Activated T-helper 1 cell treated with anti-CD3 and anti-CD28 coated beads, Interleukin-12 subunit alpha, Interleukin-12 subunit beta, Interleukin-2, Interleukin-4 antibody, amounts not matched to agents 30 ng/mL and 10 ng/mL and 1 ng/mL, durations not matched to agents 14 hours and 24 hours and 36 hours (primary cell): ENCODE results near the gene MYO5B. TPM values are rescaled to one million over a fixed set of nuclear protein-coding genes. Genes with fewer than 3 reads are reported as not detected.

Source experiments
- DNase-seq: peaks from one replicate; pipeline ENCODE4 v3.0.0; 2021; ENCODE audit warnings: low spot score
- H3K27ac Mint-ChIP-seq: one replicate; pipeline ENCODE4 v1.8.0; 2021; ENCODE audit warnings: mild to moderate bottlenecking, mixed read lengths
- H3K27me3 Mint-ChIP-seq: one replicate; pipeline ENCODE4 v1.8.0; 2022; ENCODE audit warnings: mild to moderate bottlenecking, moderate library complexity, mixed read lengths; ENCODE audit not compliant: insufficient read depth
- H3K36me3 Mint-ChIP-seq: one replicate; pipeline ENCODE4 v1.8.0; 2021; ENCODE audit warnings: low read depth, mixed read lengths
- H3K4me1 Mint-ChIP-seq: one replicate; pipeline ENCODE4 v1.8.0; 2021; ENCODE audit warnings: low read depth, mixed read lengths
- H3K4me3 Mint-ChIP-seq: one replicate; pipeline ENCODE4 v1.8.0; 2021; ENCODE audit warnings: mild to moderate bottlenecking, moderate library complexity, mixed read lengths
- H3K9me3 Mint-ChIP-seq: one replicate; pipeline ENCODE4 v1.8.0; 2021; ENCODE audit warnings: mixed read lengths
- intact Hi-C: fragments of 100-400 bp; cut with micrococcal nuclease; formaldehyde crosslinking; loops from one replicate; pipeline ENCODE4 v1.15.1; 2024
- total RNA-seq: library from RNA; stranded (reverse); gene quantifications from 2 replicates; pipeline ENCODE4 v1.2.3, GENCODE V29; 2022

The MYO5B gene
- total RNA-seq, 1 donor from 2014 or later, result not detected

DNA sequence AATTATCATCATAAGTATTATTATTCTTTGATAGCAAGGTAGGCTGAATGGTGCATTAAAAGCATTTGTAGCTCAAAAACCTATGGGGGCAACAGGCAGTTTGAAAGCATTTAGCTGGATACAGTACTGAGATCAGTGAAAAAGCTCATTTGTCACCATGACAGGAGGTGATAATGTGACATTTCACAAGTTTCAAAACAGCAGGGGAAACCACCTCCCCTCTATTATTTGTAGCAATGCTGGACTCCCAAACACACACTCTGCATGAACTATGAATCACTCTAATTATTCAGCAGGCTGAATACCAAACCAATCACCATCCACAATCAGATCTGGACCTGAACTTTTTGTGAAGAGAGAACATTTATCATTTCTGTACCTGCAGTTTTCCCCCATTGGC is 63.4 kb downstream of the MYO5B start:
- intact Hi-C loops, result no loop called here
- Mint-ChIP-seq H3K27ac (no peak overlapping the region), H3K4me3 (no peak overlapping the region), H3K36me3 (no peaks in the 10 kb centered on the region), H3K4me1 (no peaks in the 10 kb centered on the region), H3K27me3 (peaks cover 6% of the 10 kb centered on the region), H3K9me3 (no peaks in the 10 kb centered on the region)
- DNase-seq, result no peak

DNA sequence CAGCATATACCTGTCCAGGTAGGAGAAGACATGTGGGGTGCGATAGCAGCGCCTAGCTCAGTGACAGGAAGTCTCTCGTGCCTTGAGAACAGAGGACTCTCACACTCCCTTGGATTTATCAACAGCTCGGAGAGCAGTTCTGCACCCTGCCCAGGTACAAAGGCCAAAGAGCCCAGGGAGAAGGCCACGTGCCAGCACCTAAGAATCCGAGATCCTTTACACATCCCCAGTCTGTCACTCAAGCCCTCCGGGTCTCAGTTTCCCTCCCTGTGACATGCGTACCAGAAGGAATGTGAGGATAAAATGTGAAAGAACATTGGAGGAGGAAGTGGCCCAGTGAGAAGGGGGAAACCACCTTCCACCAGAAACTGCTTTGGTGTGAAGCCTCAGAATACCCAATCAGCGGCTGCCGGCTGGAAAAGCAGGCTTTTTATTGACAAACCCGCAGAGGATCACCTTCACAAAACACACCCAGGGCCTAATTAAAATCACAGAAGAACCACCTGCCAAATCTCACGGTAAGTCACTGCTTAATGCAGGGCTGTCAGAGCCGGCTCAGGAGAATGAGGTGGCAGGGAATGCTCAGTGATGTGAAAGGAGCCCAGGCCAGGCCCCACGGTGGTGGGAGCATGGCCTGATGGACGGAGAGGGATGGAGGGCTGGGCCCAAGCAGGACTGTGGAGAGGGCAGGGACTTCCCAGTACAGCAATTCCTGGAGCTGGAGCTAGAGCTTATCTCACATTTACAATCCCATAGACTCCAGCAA is 66.3 kb downstream of the MYO5B start:
- no peak overlapping the region for H3K27ac Mint-ChIP-seq
- no peaks in the 10 kb centered on the region for H3K9me3 Mint-ChIP-seq
- intact Hi-C loops, result no loop called here
- H3K36me3 Mint-ChIP-seq, result no peaks in the 10 kb centered on the region
- no peak overlapping the region for H3K4me3 Mint-ChIP-seq
- H3K4me1 Mint-ChIP-seq, result no peaks in the 10 kb centered on the region
- H3K27me3 Mint-ChIP-seq, result peaks cover 14% of the 10 kb centered on the region
- no peak for DNase-seq

DNA sequence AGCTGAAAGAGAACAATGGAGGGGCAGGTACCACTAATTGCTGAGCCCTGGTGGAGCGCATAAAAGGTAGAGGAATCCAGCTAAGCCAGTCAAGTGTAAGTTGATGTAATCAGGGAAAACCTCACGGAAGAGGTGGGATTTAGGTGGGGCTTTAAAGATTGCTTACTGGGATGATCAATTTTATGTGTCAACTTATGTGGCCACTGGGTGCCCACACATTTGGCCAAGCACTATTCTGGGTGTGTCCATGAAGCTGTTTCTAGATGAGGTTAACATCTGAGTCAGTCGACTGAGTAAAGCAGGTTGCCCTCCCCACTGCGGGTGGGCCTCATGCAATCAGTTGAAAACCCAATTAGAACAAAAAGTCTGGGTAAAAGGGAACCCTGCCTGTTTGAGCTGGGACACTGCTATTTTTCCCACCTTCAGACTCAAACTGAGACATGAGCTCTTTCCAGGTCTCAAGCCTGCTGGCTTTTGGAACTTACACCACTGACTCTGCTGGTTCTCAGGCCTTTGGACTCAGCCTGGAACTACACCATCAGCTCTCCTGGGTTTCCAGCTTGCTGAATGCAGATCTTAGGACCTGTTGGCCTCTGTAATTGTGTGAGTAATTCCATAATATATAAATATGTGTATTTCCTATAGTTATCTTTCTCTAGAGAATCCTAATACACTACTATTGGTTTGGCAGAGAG is 67.3 kb downstream of the MYO5B start:
- no peak overlapping the region for H3K4me3 Mint-ChIP-seq
- H3K27me3 Mint-ChIP-seq, result peaks cover 14% of the 10 kb centered on the region
- H3K27ac Mint-ChIP-seq, result no peak overlapping the region
- DNase-seq, result no peak
- H3K36me3 Mint-ChIP-seq, result no peaks in the 10 kb centered on the region
- intact Hi-C loops, result no loop called here
- H3K9me3 Mint-ChIP-seq, result no peaks in the 10 kb centered on the region
- H3K4me1 Mint-ChIP-seq, result no peaks in the 10 kb centered on the region

DNA sequence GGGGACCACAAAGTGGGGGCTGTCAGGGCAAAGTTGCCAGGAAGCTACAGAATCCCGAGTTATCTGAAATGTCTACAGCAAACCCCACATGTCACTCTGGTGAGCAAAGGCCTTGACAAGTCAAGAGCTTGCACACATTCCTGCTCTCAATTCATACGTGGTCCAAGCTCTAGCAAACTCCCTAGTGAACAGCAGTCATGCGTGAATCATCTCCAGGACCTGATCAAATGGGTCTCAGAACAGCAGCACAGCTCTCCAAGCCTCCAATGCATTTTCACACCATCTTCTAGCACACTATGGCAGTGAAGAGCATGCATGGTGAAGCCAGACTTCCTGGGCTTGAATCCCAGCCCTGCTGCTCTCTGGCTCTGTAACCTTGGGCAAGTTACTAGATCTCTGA is 68.5 kb downstream of the MYO5B start:
- Mint-ChIP-seq H3K4me1 (no peaks in the 10 kb centered on the region), H3K4me3 (no peak overlapping the region), H3K27ac (no peak overlapping the region), H3K9me3 (no peaks in the 10 kb centered on the region), H3K36me3 (no peaks in the 10 kb centered on the region), H3K27me3 (peaks cover 11% of the 10 kb centered on the region)
- no peak for DNase-seq
- intact Hi-C loops, result no loop called here

DNA sequence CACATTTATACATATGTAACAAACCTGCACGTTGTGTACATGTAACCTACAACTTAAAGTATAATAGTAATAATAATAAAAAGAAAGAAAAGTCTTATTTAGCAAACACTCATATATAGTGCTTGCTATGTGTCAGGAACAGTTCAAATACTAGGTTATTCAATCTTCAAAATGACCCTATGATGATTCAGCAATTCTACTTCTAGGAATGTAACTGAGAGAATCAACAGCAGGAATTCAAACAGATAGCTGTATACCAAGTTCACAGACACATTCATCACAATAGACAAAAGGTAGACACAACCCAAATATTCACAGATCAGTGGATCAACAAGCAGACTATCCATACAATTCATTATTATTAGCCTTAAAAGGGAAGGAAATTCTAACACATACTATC is 69.5 kb downstream of the MYO5B start:
- Mint-ChIP-seq H3K4me3 (no peak overlapping the region), H3K9me3 (no peaks in the 10 kb centered on the region), H3K4me1 (no peaks in the 10 kb centered on the region), H3K27me3 (peaks cover 12% of the 10 kb centered on the region), H3K36me3 (no peaks in the 10 kb centered on the region), H3K27ac (no peak overlapping the region)
- no peak for DNase-seq
- intact Hi-C loops, result no loop called here

DNA sequence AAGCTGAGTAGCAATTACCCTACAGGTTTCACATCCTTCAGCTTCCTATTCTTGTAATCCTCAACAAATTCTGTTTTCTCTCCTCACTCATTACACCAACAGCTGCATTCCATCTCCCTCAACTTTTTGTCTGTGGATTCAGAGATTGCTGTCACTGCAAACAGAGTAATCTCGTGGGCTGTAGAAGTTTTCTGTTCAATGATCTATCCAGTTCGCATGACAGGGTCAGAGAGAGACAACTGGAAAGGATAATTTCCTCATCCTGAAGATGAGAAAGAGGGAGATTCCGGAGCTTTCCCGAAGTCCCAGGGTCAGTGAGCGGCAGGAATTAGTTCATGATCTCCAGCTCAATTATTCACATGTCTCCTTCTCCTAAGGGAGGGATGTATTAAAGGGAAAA is 75.7 kb downstream of the MYO5B start:
- no peak for DNase-seq
- no peaks in the 10 kb centered on the region for H3K36me3 Mint-ChIP-seq
- no peak overlapping the region for H3K4me3 Mint-ChIP-seq
- H3K9me3 Mint-ChIP-seq, result no peaks in the 10 kb centered on the region
- H3K27me3 Mint-ChIP-seq, result peaks cover 19% of the 10 kb centered on the region
- no peaks in the 10 kb centered on the region for H3K4me1 Mint-ChIP-seq
- intact Hi-C loops, result no loop called here
- no peak overlapping the region for H3K27ac Mint-ChIP-seq

DNA sequence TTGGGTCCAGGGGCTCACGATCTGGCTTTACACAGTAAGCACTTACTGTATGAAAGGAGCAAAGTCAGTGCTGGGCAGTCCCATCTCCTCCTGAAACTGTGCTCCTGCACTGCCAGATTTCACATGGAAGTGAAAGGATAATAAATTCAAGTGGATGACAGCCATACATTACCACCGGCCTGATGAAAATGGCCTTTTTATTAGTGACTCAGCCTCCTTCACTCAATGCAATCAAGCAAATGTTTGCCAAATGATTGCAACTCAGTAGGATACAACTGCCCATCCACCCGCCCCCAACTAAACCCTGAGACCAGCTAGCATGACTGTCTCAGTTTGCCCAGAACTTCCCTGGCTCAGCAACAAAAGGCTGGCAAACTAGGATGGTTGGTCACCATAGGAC is 77.1 kb downstream of the MYO5B start:
- no peak overlapping the region for H3K4me3 Mint-ChIP-seq
- H3K27ac Mint-ChIP-seq, result no peak overlapping the region
- H3K9me3 Mint-ChIP-seq, result no peaks in the 10 kb centered on the region
- DNase-seq, result no peak
- H3K36me3 Mint-ChIP-seq, result no peaks in the 10 kb centered on the region
- intact Hi-C loops, result no loop called here
- H3K4me1 Mint-ChIP-seq, result no peaks in the 10 kb centered on the region
- H3K27me3 Mint-ChIP-seq, result peaks cover 21% of the 10 kb centered on the region

DNA sequence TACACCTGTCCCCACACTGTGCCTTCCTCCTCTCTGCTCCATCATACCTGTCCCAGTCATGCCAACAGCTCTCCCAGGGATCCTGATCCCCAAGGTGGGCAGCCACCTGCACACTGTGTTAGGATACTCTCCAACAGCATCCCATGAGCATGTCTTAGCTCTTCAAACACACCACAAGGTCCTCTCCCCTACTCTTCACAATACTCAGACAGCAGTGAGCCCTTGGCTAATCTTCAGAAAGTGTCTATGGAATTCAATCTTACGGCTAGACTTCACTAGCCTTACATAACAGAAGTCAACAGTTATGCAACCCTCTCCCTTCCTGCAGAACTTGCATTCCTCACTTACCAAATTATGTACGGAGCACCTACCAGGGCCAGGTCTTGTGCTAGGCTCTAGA is 79.9 kb downstream of the MYO5B start:
- no peak for DNase-seq
- intact Hi-C loops, result no loop called here
- Mint-ChIP-seq H3K9me3 (no peaks in the 10 kb centered on the region), H3K27me3 (peaks cover 22% of the 10 kb centered on the region), H3K4me3 (no peak overlapping the region), H3K27ac (no peak overlapping the region), H3K36me3 (no peaks in the 10 kb centered on the region), H3K4me1 (no peaks in the 10 kb centered on the region)

DNA sequence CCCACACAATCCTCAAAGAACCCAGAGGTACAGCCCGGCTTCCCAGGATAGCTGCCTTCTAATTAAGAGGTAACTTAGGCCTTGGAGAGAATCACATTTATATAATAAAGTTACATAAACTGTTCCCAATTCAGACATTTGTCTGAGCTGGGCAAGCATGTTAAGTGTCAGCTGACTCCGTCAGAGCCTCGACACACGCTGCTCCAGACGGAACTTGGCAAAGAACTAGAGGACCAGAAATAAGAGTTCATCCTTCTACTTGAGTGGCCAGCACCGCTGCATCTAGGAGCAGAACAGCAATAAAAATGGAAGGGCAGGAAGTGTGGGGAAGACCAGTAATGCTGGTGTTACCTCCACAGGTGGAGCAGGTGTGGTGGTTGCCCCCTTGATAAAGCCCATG is 80.5 kb downstream of the MYO5B start:
- Mint-ChIP-seq H3K4me3 (no peak overlapping the region), H3K27ac (no peak overlapping the region), H3K4me1 (no peaks in the 10 kb centered on the region), H3K36me3 (no peaks in the 10 kb centered on the region), H3K9me3 (no peaks in the 10 kb centered on the region), H3K27me3 (peaks cover 22% of the 10 kb centered on the region)
- DNase-seq, result no peak
- intact Hi-C loops, result no loop called here

DNA sequence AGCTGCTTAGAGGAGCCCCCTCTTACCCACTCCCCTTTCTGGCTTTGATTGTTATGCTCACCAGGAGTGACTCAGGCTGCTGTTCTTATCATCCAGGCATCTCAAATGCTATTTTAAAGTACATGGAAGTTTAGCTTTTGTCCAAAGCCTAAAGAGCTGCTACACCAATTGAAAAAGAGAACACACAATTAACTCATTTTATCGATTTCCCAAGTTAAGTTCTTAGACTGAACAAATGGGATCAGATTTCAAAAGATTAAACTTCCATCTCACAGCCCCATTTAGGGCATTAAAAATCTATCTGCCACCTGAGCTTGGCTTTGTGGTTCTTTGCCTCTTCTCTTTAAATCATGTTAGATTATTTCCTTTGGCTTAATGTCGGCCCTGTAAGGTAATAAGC is 81.2 kb downstream of the MYO5B start:
- Mint-ChIP-seq H3K36me3 (no peaks in the 10 kb centered on the region), H3K27me3 (peaks cover 22% of the 10 kb centered on the region), H3K9me3 (no peaks in the 10 kb centered on the region), H3K27ac (no peak overlapping the region), H3K4me1 (no peaks in the 10 kb centered on the region), H3K4me3 (no peak overlapping the region)
- DNase-seq, result no peak
- intact Hi-C loops, result no loop called here

DNA sequence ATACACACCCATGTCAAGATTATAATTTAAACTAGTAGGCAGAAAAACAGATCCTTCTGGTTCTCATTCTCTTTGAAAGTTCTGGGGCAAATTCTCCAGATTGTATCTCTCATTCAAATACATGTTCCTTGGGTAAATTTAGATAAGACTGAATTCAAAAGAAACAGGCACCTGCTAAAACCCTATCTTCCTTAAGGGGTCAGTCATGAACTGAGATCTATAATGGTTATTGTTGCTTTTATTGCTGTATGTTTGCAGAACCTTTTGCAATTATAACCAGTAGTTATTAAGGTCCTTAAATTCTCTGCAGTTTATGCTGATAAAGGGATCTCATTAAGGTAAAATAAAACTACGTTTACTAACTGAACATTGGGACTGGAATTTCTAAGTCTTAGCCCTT is 83.5 kb downstream of the MYO5B start:
- no peak for DNase-seq
- intact Hi-C loops, result no loop called here
- Mint-ChIP-seq H3K4me3 (no peak overlapping the region), H3K36me3 (no peaks in the 10 kb centered on the region), H3K27ac (no peak overlapping the region), H3K27me3 (peaks cover 12% of the 10 kb centered on the region), H3K9me3 (no peaks in the 10 kb centered on the region), H3K4me1 (no peaks in the 10 kb centered on the region)

DNA sequence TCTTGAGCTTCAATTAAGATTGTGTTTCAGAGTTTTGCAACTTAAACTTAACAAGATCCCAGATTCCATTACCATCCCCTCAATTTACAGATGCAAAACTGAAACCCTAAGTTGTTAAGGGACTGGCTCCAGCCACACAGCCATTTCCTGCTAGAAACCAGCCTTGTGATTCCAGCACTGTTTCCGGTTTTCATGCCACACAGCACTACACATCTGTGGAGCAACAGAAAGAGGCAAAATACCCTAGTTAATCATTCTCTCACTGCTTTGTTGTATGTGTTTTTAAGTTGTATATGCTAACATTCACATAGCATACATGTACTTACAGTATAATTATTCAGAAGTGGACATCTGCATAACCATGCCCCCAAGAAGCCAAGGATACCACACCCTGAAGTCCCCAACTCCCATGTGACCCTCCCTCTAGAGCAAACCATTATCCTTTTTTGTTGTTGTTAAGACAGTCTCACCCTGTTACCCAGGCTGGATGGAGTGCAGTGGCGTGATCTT is 87.4 kb downstream of the MYO5B start:
- no peaks in the 10 kb centered on the region for H3K9me3 Mint-ChIP-seq
- H3K4me3 Mint-ChIP-seq, result no peak overlapping the region
- no peak for DNase-seq
- no peak overlapping the region for H3K27ac Mint-ChIP-seq
- H3K27me3 Mint-ChIP-seq, result peaks cover 6% of the 10 kb centered on the region
- intact Hi-C loops, result no loop called here
- H3K36me3 Mint-ChIP-seq, result no peaks in the 10 kb centered on the region
- no peaks in the 10 kb centered on the region for H3K4me1 Mint-ChIP-seq

DNA sequence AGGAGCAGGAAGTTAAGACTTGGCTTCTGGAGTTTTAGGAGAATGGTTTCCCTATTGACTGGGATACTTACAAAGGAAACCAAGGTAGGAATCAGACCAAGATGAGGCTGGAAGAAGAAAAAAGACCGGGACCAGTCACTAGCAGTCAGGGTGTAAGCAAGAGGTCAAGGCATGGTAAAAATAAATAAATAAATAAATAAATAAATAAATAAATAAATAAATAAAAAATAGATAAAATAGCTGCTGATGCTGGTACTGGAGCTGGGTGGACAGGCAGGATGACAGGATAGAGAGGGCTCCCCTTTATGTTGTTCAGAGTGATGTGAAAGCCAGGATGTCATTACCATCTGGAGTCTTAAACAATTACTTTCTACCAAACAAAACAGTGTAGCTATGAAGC is 89.9 kb downstream of the MYO5B start:
- no peak overlapping the region for H3K27ac Mint-ChIP-seq
- H3K4me3 Mint-ChIP-seq, result no peak overlapping the region
- intact Hi-C loops, result no loop called here
- no peak for DNase-seq
- H3K4me1 Mint-ChIP-seq, result peaks cover under 1% of the 10 kb centered on the region
- no peaks in the 10 kb centered on the region for H3K36me3 Mint-ChIP-seq
- peaks cover 9% of the 10 kb centered on the region for H3K27me3 Mint-ChIP-seq
- no peaks in the 10 kb centered on the region for H3K9me3 Mint-ChIP-seq
